ENCODE measurements around the gene FARSB. TPM values are rescaled to one million over a fixed set of nuclear protein-coding genes. Genes with fewer than 3 reads are reported as not detected.
A peak's percentile ranks its signal among the peaks of the same experiment; 100 is the strongest.

Gene FARSB
- total and polyA plus RNA-seq, 9 donors = 14.6 to 26.8 (median 23.7) TPM

DNA sequence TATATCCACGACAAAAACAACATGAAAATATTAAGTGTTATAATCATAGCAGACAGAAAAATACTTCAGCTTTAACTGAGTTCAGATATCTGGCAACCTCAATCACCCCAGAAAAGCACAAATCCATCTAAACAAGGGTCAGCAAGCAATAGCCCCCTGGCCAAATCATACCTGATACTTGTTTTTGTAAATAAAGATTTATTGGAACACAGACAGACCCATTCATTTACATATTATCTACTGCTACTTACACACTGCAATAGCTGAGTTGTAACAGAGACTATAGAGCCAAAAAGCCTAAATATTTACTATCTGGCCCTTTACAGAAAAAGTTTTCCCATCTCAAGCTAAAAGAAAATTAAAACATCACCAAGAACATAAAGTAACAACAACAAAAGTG lies 12.8 kb downstream of the FARSB start:
- WGBS (ENCODE audit: insufficient coverage) = no CpG with 5 or more reads among the region's 1 CpG
- DNase-seq = no peak
- Histone ChIP-seq H3K9me3 (replicated peaks; ENCODE audit: control insufficient read depth, low read depth, low read length) (peaks cover 2% of the 10 kb centered on the region), H3K36me3 (ENCODE audit: control insufficient read depth, insufficient read depth, low read length) (peaks cover 28% of the 10 kb centered on the region), H3K27me3 (ENCODE audit: control insufficient read depth, insufficient read depth, low read length) (no peaks in the 10 kb centered on the region), H3K4me3 (ENCODE audit: low read length) (no peak overlapping the region), H3K4me1 (ENCODE audit: control insufficient read depth, insufficient read depth, low read length) (no peaks in the 10 kb centered on the region), H3K27ac (ENCODE audit: low read length) (no peak overlapping the region)

DNA sequence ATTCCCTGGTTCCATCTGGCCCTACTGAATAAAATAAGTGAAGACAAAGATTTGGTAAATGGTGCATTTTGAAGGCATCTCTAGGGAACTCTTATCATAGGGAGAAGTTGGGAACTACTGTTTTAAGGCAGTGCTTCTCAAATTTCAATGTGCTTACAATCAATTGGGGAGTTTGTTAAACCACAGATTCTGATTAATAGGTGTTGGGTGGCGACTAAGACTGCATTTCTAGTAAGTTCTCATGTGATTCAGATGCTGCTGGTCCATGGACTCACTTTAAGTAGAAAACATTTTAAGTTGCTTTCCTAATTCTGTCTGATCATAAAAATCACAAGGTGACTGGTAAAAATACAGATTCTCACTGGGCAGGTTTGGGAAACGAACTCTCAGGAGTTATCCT lies 14.6 kb downstream of the FARSB start:
- Histone ChIP-seq H3K27ac (ENCODE audit: low read length) (no peak overlapping the region), H3K4me1 (ENCODE audit: control insufficient read depth, insufficient read depth, low read length) (no peaks in the 10 kb centered on the region), H3K36me3 (ENCODE audit: control insufficient read depth, insufficient read depth, low read length) (peaks cover 29% of the 10 kb centered on the region), H3K9me3 (replicated peaks; ENCODE audit: control insufficient read depth, low read depth, low read length) (peaks cover 2% of the 10 kb centered on the region), H3K27me3 (ENCODE audit: control insufficient read depth, insufficient read depth, low read length) (no peaks in the 10 kb centered on the region), H3K4me3 (ENCODE audit: low read length) (no peak overlapping the region)
- 100% methylated on average over 1 of the region's 2 CpGs for WGBS (ENCODE audit: insufficient coverage)
- no peak for DNase-seq

DNA sequence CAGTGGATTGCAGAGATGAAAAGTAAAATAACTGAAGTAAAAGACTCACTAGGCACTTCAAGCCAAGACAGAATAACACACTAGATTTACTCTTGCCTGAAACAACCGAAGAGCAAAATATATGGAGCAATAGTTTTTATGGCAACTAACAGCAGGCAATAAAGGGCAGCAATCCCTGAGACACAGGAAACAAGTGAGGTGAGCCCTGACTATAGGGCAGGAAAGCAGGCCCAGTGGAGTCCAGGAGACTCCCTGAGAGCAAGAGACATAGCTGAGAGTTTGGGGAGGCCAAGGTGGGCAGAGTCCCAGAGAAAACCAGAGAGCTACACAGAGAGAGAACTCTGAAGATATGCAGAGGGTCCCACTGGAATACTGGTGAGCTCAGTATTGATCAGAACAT lies 18.8 kb downstream of the FARSB start:
- Histone ChIP-seq H3K27me3 (ENCODE audit: control insufficient read depth, insufficient read depth, low read length) (no peaks in the 10 kb centered on the region), H3K4me3 (ENCODE audit: low read length) (no peak overlapping the region), H3K9me3 (replicated peaks; ENCODE audit: control insufficient read depth, low read depth, low read length) (peaks cover 2% of the 10 kb centered on the region), H3K4me1 (ENCODE audit: control insufficient read depth, insufficient read depth, low read length) (no peaks in the 10 kb centered on the region), H3K27ac (ENCODE audit: low read length) (no peak overlapping the region), H3K36me3 (ENCODE audit: control insufficient read depth, insufficient read depth, low read length) (peaks cover 34% of the 10 kb centered on the region)
- WGBS (ENCODE audit: insufficient coverage) = no CpG with 5 or more reads among the region's 1 CpG
- no peak for DNase-seq

DNA sequence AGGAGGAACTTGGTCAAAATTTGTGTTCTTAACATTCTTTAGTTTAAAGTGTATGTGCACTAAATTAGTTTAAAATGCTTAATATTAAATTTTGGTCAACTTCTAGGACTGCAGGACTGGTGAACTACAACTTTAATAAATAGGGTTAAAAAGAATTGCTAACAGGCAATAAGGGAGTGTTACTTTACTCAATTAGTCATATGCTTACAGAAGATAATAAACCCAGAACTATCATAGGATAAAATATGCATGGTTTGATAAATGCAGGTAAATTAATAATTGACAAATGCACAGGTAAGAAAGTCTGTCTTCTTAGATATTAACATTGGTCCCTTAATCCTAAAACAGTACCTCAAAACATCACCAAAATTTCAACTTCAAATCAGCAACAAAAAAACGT lies 20.6 kb downstream of the FARSB start:
- no peaks in the 10 kb centered on the region for H3K27me3 ChIP-seq (ENCODE audit: control insufficient read depth, insufficient read depth, low read length)
- no peaks in the 10 kb centered on the region for H3K4me1 ChIP-seq (ENCODE audit: control insufficient read depth, insufficient read depth, low read length)
- H3K36me3 ChIP-seq (ENCODE audit: control insufficient read depth, insufficient read depth, low read length) = peaks cover 31% of the 10 kb centered on the region
- no peak for DNase-seq
- H3K4me3 ChIP-seq (ENCODE audit: low read length) = no peak overlapping the region
- WGBS (ENCODE audit: insufficient coverage) = 83% methylated on average over 1 of the region's 1 CpG
- H3K9me3 ChIP-seq (replicated peaks; ENCODE audit: control insufficient read depth, low read depth, low read length) = peaks cover 2% of the 10 kb centered on the region
- H3K27ac ChIP-seq (ENCODE audit: low read length) = no peak overlapping the region

DNA sequence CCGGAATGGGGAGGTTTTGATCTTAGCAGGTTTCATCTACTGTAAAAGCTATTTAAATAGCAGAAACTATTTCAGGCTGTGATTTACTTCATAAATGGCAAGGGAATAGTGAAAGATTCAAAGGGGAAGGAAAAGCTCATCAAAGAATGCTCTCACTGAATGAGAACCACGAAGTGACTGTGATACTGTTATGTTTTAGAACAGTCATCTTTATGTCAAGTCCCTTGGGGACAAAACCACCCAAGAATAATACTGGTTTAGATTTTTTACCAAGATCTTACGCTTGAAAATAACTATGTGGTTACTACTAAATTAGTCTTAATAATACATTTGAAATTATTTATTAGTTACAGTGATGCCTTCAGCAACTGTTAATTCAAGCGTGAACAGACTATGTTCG lies 28.1 kb downstream of the FARSB start:
- Histone ChIP-seq H3K27me3 (ENCODE audit: control insufficient read depth, insufficient read depth, low read length) (no peaks in the 10 kb centered on the region), H3K4me3 (ENCODE audit: low read length) (no peak overlapping the region), H3K9me3 (replicated peaks; ENCODE audit: control insufficient read depth, low read depth, low read length) (no peaks in the 10 kb centered on the region), H3K4me1 (ENCODE audit: control insufficient read depth, insufficient read depth, low read length) (no peaks in the 10 kb centered on the region), H3K36me3 (ENCODE audit: control insufficient read depth, insufficient read depth, low read length) (peaks cover 39% of the 10 kb centered on the region), H3K27ac (ENCODE audit: low read length) (no peak overlapping the region)
- DNase-seq = no peak
- WGBS (ENCODE audit: insufficient coverage) = no CpG with 5 or more reads among the region's 5 CpGs

DNA sequence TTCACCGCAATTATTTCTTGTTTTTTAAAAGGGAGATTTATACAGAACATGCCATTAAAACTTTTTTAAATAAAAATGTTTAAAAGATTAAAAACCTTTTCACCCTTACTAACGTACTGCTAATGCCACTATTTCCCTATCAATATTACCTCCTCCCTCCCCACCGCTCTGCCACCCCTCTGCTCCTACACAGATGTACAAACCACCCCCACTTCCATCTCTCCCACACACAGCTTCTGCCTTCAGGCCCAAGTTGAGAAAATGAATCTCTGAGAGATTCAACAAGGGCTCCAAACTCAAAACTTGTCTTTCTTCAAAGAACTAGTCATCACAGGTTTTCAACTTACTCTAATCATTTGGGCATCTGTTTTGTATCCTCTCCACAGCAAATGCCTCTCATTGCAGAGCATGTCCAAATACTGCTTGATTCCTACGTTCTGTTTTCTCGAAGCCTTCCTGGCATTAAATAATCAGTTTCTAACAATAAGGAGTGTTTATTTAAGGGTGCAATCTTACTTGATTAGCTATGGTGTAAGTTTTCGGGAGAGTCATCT lies 32.1 kb downstream of the FARSB start:
- H3K27me3 ChIP-seq (ENCODE audit: control insufficient read depth, insufficient read depth, low read length) = no peaks in the 10 kb centered on the region
- DNase-seq = no peak
- H3K4me3 ChIP-seq (ENCODE audit: low read length) = no peak overlapping the region
- H3K36me3 ChIP-seq (ENCODE audit: control insufficient read depth, insufficient read depth, low read length) = peaks cover 42% of the 10 kb centered on the region
- H3K27ac ChIP-seq (ENCODE audit: low read length) = no peak overlapping the region
- H3K4me1 ChIP-seq (ENCODE audit: control insufficient read depth, insufficient read depth, low read length) = no peaks in the 10 kb centered on the region
- no peaks in the 10 kb centered on the region for H3K9me3 ChIP-seq (replicated peaks; ENCODE audit: control insufficient read depth, low read depth, low read length)
- 92% methylated on average over 1 of the region's 6 CpGs for WGBS (ENCODE audit: insufficient coverage)

DNA sequence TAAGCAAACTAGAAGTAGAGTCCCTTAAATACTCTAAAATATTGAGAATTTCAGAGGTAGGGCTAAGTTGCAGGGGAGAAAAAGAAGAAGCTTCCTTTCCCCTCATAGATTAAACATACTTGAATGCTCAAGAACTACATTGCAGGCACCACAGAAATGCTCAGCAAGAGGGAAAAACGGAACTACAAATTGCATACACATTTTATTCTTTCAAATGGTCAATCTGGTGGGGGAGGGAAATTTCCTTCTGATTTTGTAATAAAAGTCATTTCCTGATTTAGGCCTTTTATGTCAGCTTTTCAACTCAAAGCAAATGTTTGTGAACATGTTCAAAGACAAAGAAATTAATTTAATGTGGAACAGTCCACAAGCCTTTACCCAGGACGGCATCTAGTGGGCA lies 33.0 kb downstream of the FARSB start:
- no CpG with 5 or more reads among the region's 2 CpGs for WGBS (ENCODE audit: insufficient coverage)

DNA sequence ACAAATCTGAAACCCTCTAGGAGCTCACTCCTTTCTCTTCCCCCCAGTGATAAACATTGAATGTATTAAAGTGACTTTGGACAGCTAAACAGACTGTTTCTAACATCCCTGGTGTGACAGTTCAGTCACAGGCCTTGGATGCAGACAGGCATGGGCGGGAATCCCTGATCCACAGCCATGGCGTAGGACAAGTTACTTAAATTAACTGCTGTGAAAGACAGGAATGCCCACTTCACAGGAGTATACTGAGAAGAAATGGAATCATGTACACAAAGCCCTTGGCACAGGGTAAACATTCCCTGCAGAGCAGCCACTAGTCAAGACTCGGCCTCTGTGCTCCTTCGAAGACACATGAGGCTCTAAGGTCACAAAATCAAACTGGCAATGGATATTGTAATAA lies 34.0 kb downstream of the FARSB start:
- 83% methylated on average over 2 of the region's 4 CpGs for WGBS (ENCODE audit: insufficient coverage)
- Histone ChIP-seq H3K36me3 (ENCODE audit: control insufficient read depth, insufficient read depth, low read length) (peaks cover 39% of the 10 kb centered on the region), H3K27ac (ENCODE audit: low read length) (no peak overlapping the region), H3K9me3 (replicated peaks; ENCODE audit: control insufficient read depth, low read depth, low read length) (no peaks in the 10 kb centered on the region), H3K27me3 (ENCODE audit: control insufficient read depth, insufficient read depth, low read length) (no peaks in the 10 kb centered on the region), H3K4me1 (ENCODE audit: control insufficient read depth, insufficient read depth, low read length) (no peaks in the 10 kb centered on the region), H3K4me3 (ENCODE audit: low read length) (no peak overlapping the region)
- no peak for DNase-seq

More for the DNA sequence above, 33.0 kb downstream of the FARSB start:
- H3K27ac ChIP-seq (ENCODE audit: low read length) = no peak overlapping the region
- H3K4me1 ChIP-seq (ENCODE audit: control insufficient read depth, insufficient read depth, low read length) = no peaks in the 10 kb centered on the region
- no peaks in the 10 kb centered on the region for H3K27me3 ChIP-seq (ENCODE audit: control insufficient read depth, insufficient read depth, low read length)
- no peak for DNase-seq
- H3K4me3 ChIP-seq (ENCODE audit: low read length) = no peak overlapping the region
- H3K9me3 ChIP-seq (replicated peaks; ENCODE audit: control insufficient read depth, low read depth, low read length) = no peaks in the 10 kb centered on the region
- peaks cover 40% of the 10 kb centered on the region for H3K36me3 ChIP-seq (ENCODE audit: control insufficient read depth, insufficient read depth, low read length)

DNA sequence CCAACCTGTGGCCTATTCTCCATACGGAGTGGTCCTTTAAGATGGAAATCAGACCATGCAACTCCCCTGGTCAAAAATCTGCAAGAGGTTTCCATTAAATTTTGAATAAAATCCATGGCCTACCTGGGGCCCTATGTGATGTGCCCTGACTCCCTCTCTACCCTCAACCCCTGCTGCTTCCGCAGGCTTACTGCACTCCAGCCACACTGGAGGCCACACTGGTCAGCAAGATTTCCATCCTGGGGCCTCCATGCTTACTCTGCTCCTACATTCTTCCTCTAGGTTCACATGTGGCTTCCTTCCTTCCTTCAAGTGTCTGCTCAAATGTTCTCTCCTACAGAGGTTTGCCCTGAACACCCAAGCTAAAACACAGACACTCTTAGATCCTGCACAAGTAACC lies 40.6 kb downstream of the FARSB start:
- no peak overlapping the region for H3K27ac ChIP-seq (ENCODE audit: low read length)
- H3K4me3 ChIP-seq (ENCODE audit: low read length) = no peak overlapping the region
- no peaks in the 10 kb centered on the region for H3K9me3 ChIP-seq (replicated peaks; ENCODE audit: control insufficient read depth, low read depth, low read length)
- H3K4me1 ChIP-seq (ENCODE audit: control insufficient read depth, insufficient read depth, low read length) = no peaks in the 10 kb centered on the region
- DNase-seq = no peak
- H3K27me3 ChIP-seq (ENCODE audit: control insufficient read depth, insufficient read depth, low read length) = no peaks in the 10 kb centered on the region
- WGBS (ENCODE audit: insufficient coverage) = 68% methylated on average over 2 of the region's 2 CpGs
- H3K36me3 ChIP-seq (ENCODE audit: control insufficient read depth, insufficient read depth, low read length) = peaks cover 34% of the 10 kb centered on the region

DNA sequence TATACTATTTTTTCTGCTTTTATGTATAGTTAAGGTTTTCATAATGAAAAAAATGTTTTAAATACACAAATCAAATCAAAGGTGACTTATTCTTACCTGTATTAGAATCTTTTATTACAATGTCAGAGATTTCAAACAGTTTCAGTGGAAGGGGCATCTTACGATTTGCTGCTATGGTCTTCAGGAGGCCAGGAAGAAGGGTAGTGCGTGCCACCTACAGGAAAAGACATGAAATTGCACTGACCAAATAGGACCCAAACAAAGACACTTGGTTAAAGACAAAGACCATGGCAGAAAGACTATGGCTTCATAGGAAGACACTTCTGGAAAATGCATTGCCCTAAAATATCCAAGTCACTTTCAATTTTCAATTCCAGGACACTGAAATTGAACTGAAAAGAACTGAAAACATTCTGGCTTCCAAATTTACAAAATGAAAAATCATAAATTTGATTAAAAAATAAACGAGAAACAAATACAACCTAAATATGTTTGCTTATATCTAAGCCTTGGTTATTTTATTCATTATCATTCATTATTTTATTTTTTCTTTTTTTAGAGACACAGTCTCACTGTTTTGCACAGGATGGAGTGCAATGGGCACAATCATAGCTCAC lies 42.1 kb downstream of the FARSB start:
- Histone ChIP-seq H3K27me3 (ENCODE audit: control insufficient read depth, insufficient read depth, low read length) (no peaks in the 10 kb centered on the region), H3K9me3 (replicated peaks; ENCODE audit: control insufficient read depth, low read depth, low read length) (no peaks in the 10 kb centered on the region), H3K36me3 (ENCODE audit: control insufficient read depth, insufficient read depth, low read length) (peaks cover 30% of the 10 kb centered on the region), H3K4me1 (ENCODE audit: control insufficient read depth, insufficient read depth, low read length) (no peaks in the 10 kb centered on the region), H3K27ac (ENCODE audit: low read length) (no peak overlapping the region), H3K4me3 (ENCODE audit: low read length) (no peak overlapping the region)
- DNase-seq = peak; percentile 60
- WGBS (ENCODE audit: insufficient coverage) = no CpG with 5 or more reads among the region's 3 CpGs

DNA sequence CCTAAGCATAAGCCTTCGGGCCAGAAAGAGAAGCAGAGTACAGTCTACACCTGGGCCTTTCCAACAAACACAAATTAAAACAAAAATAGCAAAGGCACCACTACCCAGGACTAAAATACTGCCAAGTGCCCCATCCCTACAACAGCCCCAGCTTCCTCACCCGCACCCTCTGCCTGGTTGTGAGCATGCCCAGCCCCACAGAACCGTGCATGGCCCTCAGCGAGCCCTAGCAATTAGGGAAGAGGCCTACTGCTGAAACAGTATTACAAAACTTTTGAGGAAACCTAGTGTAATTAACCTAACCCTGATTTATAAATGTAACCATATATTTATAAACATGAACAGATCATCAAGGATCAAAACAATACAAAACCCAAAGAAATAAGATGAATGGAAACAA lies 44.2 kb downstream of the FARSB start:
- no peaks in the 10 kb centered on the region for H3K9me3 ChIP-seq (replicated peaks; ENCODE audit: control insufficient read depth, low read depth, low read length)
- no peak for DNase-seq
- no peaks in the 10 kb centered on the region for H3K27me3 ChIP-seq (ENCODE audit: control insufficient read depth, insufficient read depth, low read length)
- no peak overlapping the region for H3K4me3 ChIP-seq (ENCODE audit: low read length)
- peaks cover 23% of the 10 kb centered on the region for H3K36me3 ChIP-seq (ENCODE audit: control insufficient read depth, insufficient read depth, low read length)
- H3K4me1 ChIP-seq (ENCODE audit: control insufficient read depth, insufficient read depth, low read length) = no peaks in the 10 kb centered on the region
- no peak overlapping the region for H3K27ac ChIP-seq (ENCODE audit: low read length)
- WGBS (ENCODE audit: insufficient coverage) = no CpG with 5 or more reads among the region's 4 CpGs

Data from muscle of leg (tissue), 11 donors.